Iris pigment epithelial cell (primary cell): ENCODE data around the gene LRRFIP1.
A peak's percentile ranks its signal among the peaks of the same experiment; 100 is the strongest.
"Not testable (repeated sequence)": the region's sequence is repeated elsewhere in the genome, so short reads cannot be mapped to it uniquely, and the experiment has no call there.

Experiments
- DNase-seq: peaks from one replicate; pipeline ENCODE4 v3.0.0-alpha.2; 2011; ENCODE audit warnings: low read depth

The LRRFIP1 gene

GRCh38 chr2:237686659-237687136 is 59.3 kb downstream of the LRRFIP1 start:
- peak; percentile 39 for DNase-seq

GRCh38 chr2:237688081-237688480 is 60.7 kb downstream of the LRRFIP1 start:
- no peak for DNase-seq

- not testable (repeated sequence) for DNase-seq
Observed at GRCh38 chr2:237688541-237688940, 61.2 kb downstream of the LRRFIP1 start.

- no peak for DNase-seq
Observed at GRCh38 chr2:237689336-237690131, 62.1 kb downstream of the LRRFIP1 start.

GRCh38 chr2:237691029-237691907 is 63.9 kb downstream of the LRRFIP1 start:
- DNase-seq: no peak

- peak; percentile 89 for DNase-seq
Observed at GRCh38 chr2:237691908-237692600, 64.7 kb downstream of the LRRFIP1 start.

GRCh38 chr2:237692601-237693290 is 65.4 kb downstream of the LRRFIP1 start:
- no peak for DNase-seq

GRCh38 chr2:237693291-237693994 is 66.1 kb downstream of the LRRFIP1 start:
- peak; percentile 79 for DNase-seq

- DNase-seq: no peak
Observed at GRCh38 chr2:237694415-237695194, 67.2 kb downstream of the LRRFIP1 start.

- DNase-seq: peak; percentile 94
Observed at GRCh38 chr2:237695201-237695780, 67.9 kb downstream of the LRRFIP1 start.

GRCh38 chr2:237696461-237696860 is 69.1 kb downstream of the LRRFIP1 start:
- no peak for DNase-seq

- no peak for DNase-seq
Observed at GRCh38 chr2:237697586-237698357, 70.4 kb downstream of the LRRFIP1 start.

GRCh38 chr2:237698358-237698694 is 70.9 kb downstream of the LRRFIP1 start:
- no peak for DNase-seq

- DNase-seq: no peak
Observed at GRCh38 chr2:237699870-237700511, 72.6 kb downstream of the LRRFIP1 start.

GRCh38 chr2:237700512-237701032 is 73.2 kb downstream of the LRRFIP1 start:
- DNase-seq: peak; percentile 76

- no peak for DNase-seq
Observed at GRCh38 chr2:237701033-237701858, 73.9 kb downstream of the LRRFIP1 start.

- no peak for DNase-seq
Observed at GRCh38 chr2:237701859-237702390, 74.5 kb downstream of the LRRFIP1 start.
